ENCODE data around the gene DAB1.

DNA sequence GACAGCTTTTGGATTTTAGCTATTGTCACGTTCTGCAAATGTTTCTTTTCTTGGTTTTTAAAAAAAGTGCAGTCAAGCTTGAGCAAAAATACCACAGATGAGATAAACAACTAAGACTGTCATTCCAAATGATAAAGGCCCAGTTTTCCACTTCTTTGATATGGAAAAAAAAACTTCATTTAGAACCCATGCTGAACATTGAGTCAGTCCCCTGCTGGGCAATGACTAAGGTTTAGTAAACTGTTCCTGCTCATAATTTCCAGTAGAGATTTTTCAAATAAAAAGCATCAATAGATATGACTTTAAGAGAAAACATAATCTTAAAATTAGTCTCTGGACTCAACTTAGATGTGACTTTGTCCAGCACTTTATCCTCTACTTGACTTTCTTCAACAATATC is 290.2 kb downstream of the DAB1 start:
- no peak for TF ChIP-seq POLR2A (IDR thresholded peaks at IDR 0.05)
- TF ChIP-seq CTCF (IDR thresholded peaks at IDR 0.05): no peak
